Nephron (organoid): Measurements from ENCODE around the gene KCNIP4.

Experiments used
- H3K27ac Mint-ChIP-seq, 3 experiments: 2 replicates each; pipeline ENCODE4 v1.8.0; 2020; ENCODE audit warnings: mixed read lengths in 3 of 3, mild to moderate bottlenecking in 2 of 3, moderate library complexity in 1 of 3
- H3K27me3 Mint-ChIP-seq: 2 replicates; pipeline ENCODE4 v1.8.0; 2021; ENCODE audit warnings: low read depth, mild to moderate bottlenecking, moderate library complexity, mixed read lengths
- H3K36me3 Mint-ChIP-seq: 2 replicates; pipeline ENCODE4 v1.8.0; 2020; ENCODE audit warnings: low read depth, mixed read lengths
- H3K4me1 Mint-ChIP-seq: 2 replicates; pipeline ENCODE4 v1.8.0; 2020; ENCODE audit warnings: mixed read lengths
- H3K4me3 Mint-ChIP-seq, 3 experiments: 2 replicates each; pipeline ENCODE4 v1.8.0; 2020; ENCODE audit warnings: mild to moderate bottlenecking in 3 of 3, mixed read lengths in 3 of 3, moderate library complexity in 2 of 3
- H3K9me3 Mint-ChIP-seq: 2 replicates; pipeline ENCODE4 v1.8.0; 2020; ENCODE audit warnings: mixed read lengths
- TF ChIP-seq, protein P1 (sequence below), 3 experiments: fragments of 200-600 bp; sonication (generic); IDR thresholded peaks; one replicate each; pipeline ENCODE4 v1.5.0; 2021; ENCODE audit warnings: antibody characterized with exemption in 3 of 3; ENCODE audit not compliant: unreplicated experiment in 3 of 3

KCNIP4 gene

DNA sequence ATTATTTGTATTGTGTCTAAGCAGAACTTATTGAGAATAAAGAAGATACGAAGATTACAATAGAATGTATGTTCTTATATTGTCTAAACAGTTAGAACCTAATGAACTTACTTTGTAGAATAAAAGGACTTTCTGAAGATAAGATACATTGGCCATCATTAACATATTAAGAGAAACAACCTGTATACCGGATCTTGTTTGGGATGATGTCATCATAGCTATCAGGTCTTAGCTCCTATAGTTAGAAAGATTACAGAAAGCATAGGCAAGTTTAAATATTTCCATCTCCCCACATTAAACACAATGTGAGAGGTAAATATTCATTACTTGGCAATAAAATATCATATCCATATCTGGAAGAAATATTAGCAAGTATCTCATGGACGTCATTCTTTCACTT is 966.0 kb downstream of the KCNIP4 start:
- TF ChIP-seq, protein P1, sequence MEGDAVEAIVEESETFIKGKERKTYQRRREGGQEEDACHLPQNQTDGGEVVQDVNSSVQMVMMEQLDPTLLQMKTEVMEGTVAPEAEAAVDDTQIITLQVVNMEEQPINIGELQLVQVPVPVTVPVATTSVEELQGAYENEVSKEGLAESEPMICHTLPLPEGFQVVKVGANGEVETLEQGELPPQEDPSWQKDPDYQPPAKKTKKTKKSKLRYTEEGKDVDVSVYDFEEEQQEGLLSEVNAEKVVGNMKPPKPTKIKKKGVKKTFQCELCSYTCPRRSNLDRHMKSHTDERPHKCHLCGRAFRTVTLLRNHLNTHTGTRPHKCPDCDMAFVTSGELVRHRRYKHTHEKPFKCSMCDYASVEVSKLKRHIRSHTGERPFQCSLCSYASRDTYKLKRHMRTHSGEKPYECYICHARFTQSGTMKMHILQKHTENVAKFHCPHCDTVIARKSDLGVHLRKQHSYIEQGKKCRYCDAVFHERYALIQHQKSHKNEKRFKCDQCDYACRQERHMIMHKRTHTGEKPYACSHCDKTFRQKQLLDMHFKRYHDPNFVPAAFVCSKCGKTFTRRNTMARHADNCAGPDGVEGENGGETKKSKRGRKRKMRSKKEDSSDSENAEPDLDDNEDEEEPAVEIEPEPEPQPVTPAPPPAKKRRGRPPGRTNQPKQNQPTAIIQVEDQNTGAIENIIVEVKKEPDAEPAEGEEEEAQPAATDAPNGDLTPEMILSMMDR (IDR thresholded peaks at IDR 0.05; ENCODE audit: unreplicated experiment in 3 of 3) = no peak
- H3K4me1 Mint-ChIP-seq = no peaks in the 10 kb centered on the region
- H3K9me3 Mint-ChIP-seq = no peaks in the 10 kb centered on the region
- H3K27me3 Mint-ChIP-seq = peaks cover 55% of the 10 kb centered on the region
- H3K4me3 Mint-ChIP-seq = no peak overlapping the region
- H3K27ac Mint-ChIP-seq = no peak overlapping the region
- no peaks in the 10 kb centered on the region for H3K36me3 Mint-ChIP-seq

DNA sequence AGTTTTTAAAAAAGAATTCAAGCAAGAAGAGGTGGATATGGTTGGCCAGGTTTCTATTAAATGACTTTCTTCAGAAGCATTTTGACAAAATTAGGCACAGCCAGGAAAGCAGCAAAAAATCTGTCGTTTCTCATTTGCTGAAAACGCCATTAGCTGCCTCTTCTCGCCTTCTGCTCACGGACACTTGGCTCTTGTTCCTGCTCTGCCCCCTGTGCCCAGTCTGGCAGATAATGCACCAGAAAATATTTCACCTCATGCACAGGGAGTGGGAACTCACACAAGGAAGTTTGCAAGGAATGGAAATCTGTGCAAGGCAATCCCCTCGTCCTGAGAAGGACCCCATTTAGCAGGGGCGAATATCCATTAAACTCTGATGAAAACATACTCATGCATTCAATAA is 988.3 kb downstream of the KCNIP4 start:
- no peak overlapping the region for H3K27ac Mint-ChIP-seq
- TF ChIP-seq, protein P1 (IDR thresholded peaks at IDR 0.05; ENCODE audit: unreplicated experiment in 3 of 3) = no peak
- H3K27me3 Mint-ChIP-seq = peaks cover 9% of the 10 kb centered on the region
- no peaks in the 10 kb centered on the region for H3K4me1 Mint-ChIP-seq
- H3K4me3 Mint-ChIP-seq = no peak overlapping the region
- no peaks in the 10 kb centered on the region for H3K9me3 Mint-ChIP-seq
- no peaks in the 10 kb centered on the region for H3K36me3 Mint-ChIP-seq

DNA sequence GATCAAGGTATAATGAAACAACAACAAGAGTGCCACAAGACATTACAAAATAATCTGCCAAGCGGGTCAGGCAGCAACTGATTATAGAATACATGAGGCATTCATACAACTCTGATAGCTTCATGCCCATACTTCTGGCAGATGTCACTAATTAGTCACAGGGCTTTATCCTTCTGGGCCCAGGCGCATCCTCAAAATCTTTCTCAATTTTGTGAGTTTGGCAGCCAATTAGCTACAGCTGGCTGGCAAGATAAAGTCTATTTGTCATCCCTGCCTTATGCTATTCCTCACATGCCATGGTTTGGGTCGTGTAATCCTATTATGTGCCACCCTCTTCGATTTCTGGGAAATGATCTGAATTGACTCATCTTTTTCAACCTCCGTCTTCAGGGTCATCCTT is 994.0 kb downstream of the KCNIP4 start:
- H3K4me3 Mint-ChIP-seq = no peak overlapping the region
- no peaks in the 10 kb centered on the region for H3K36me3 Mint-ChIP-seq
- TF ChIP-seq, protein P1 (IDR thresholded peaks at IDR 0.05; ENCODE audit: unreplicated experiment in 3 of 3) = no peak

DNA sequence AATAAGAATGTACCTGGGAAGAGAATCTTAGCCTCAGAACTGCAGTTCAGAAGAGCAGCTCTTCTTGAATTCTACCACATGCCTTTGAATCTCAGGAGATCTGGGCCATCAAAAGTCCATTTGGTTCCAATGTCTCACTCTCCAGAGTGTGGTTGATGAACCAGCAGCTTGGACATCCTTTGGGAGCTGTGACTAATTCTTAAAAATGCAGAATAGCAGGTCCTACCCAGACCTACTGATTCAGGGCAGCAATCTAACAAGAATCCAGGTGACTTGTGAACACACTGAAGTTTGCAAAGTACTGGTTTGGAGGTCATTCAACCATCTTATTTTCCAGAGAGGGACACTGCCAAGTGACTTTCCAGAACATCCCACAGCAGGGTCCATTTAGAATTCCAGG is 1003.6 kb downstream of the KCNIP4 start:
- Mint-ChIP-seq H3K36me3 (no peaks in the 10 kb centered on the region), H3K9me3 (no peaks in the 10 kb centered on the region), H3K4me3 (no peak overlapping the region)

More for the DNA sequence above, 994.0 kb downstream of the KCNIP4 start:
- Mint-ChIP-seq H3K9me3 (no peaks in the 10 kb centered on the region), H3K27ac (no peak overlapping the region), H3K4me1 (peaks cover 5% of the 10 kb centered on the region), H3K27me3 (no peaks in the 10 kb centered on the region)

DNA sequence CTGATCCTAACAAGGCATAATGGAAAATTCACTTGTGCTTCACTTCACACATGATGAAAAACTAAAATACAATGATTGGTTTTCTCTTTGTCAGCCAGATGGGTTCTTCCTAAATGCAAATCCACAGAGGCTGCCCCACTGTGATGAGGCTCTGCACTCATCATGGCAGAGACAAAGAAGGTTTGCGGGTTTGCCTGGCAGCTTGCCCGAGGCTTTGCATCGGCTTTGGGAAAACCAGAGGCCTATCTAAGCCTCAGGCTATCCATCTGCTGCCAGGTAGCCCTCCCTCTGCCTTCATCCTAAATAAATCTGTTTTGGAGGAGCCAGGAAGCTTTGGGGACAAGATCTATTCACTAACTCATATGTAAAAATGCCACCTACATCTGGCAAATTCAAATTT is 1004.1 kb downstream of the KCNIP4 start:
- Mint-ChIP-seq H3K9me3 (no peaks in the 10 kb centered on the region), H3K4me3 (no peak overlapping the region), H3K27me3 (peaks cover 8% of the 10 kb centered on the region), H3K36me3 (no peaks in the 10 kb centered on the region), H3K27ac (no peak overlapping the region), H3K4me1 (no peaks in the 10 kb centered on the region)
- TF ChIP-seq, protein P1 (IDR thresholded peaks at IDR 0.05; ENCODE audit: unreplicated experiment in 3 of 3) = no peak

More for the DNA sequence above, 1003.6 kb downstream of the KCNIP4 start:
- Mint-ChIP-seq H3K27me3 (peaks cover 8% of the 10 kb centered on the region), H3K4me1 (no peaks in the 10 kb centered on the region), H3K27ac (no peak overlapping the region)
- TF ChIP-seq, protein P1 (IDR thresholded peaks at IDR 0.05; ENCODE audit: unreplicated experiment in 3 of 3) = no peak

DNA sequence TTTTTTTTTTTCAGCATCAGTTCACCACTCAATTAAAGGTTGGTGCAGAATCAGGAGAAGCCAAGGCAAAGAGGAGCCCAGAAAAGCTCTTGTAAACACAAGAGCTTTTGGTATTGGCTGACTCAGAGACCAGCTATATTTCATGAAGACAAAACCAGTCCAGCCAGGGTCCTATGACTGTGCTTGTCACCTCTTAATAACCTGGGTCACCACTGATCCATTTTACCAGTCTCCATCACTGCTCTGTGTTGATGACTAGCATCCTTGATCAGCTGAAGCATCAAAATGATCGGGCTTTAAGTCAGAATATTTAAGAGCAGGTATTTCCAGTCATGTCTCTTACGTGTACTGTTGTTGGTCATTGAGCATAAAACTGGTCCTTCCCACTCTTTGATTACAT is 1010.4 kb downstream of the KCNIP4 start:
- Mint-ChIP-seq H3K4me1 (no peaks in the 10 kb centered on the region), H3K27ac (no peak overlapping the region), H3K36me3 (no peaks in the 10 kb centered on the region), H3K27me3 (no peaks in the 10 kb centered on the region), H3K9me3 (no peaks in the 10 kb centered on the region), H3K4me3 (no peak overlapping the region)
- TF ChIP-seq, protein P1 (IDR thresholded peaks at IDR 0.05; ENCODE audit: unreplicated experiment in 3 of 3) = no peak
